CD4-positive, alpha-beta T cell treated with Interleukin-12 subunit alpha and Interleukin-12 subunit beta, for 1 hour (primary cell): ENCODE measurements around the gene RFX6.
A peak's percentile ranks its signal among the peaks of the same experiment; 100 is the strongest.

Experiments used
- DNase-seq: peaks from one replicate; pipeline ENCODE4 v3.0.0-alpha.2; 2020

The RFX6 gene

DNA sequence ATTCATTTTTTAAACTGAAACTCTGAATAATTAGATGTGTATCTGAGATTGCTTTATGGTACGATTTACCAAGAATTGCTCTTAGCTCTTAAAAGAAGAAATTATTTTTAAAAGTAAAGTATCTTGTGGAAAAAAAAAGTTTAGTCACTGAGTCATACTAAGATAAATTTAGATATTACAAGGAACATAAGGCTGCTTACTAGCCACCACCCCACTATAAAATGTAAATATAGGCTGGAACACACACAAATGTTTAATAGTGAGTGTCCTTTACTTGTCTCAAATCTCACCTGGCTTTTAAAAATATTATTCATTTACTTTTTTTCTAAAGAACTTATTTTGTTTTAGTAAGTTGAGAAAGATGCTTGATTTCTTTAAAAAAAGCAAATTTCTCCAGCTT is 17.6 kb downstream of the RFX6 start:
- no peak for DNase-seq

DNA sequence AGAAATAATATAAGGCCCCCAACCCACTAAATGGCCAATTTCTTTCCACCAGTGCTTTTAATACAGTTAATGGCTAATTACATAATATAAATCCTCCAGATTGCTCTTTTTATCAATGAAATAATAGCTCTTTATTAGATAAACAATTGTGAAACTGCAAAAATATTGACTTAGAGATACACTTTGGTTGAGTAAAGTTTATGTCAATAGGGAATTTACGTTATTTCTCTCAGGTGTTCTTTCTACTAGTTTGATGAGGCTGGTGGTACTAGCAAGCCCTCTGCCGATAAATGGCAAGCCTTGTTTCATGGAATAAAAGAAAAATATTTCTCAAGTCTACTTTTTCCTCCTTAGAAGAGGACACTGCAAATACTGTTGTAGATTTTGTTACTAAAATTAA is 18.9 kb downstream of the RFX6 start:
- DNase-seq, result no peak

DNA sequence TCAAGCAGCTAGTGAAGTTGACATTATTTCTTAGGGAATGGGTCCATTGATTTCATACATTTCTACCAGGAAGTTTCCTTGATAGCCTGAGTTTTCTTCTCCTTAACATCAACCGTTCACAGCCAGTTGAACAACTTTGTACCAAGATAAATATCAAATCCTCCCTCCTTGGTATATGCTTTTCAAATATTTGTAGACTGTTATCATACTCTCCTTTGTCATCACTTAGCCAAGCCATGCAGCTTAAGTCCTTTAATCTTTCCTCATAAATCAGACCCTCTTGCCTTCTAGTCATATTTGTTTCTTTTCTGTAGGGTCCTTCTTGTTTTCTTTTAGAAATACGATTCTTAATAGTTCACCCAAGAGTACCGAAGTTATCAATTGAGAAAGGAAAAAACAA is 25.6 kb downstream of the RFX6 start:
- no peak for DNase-seq

DNA sequence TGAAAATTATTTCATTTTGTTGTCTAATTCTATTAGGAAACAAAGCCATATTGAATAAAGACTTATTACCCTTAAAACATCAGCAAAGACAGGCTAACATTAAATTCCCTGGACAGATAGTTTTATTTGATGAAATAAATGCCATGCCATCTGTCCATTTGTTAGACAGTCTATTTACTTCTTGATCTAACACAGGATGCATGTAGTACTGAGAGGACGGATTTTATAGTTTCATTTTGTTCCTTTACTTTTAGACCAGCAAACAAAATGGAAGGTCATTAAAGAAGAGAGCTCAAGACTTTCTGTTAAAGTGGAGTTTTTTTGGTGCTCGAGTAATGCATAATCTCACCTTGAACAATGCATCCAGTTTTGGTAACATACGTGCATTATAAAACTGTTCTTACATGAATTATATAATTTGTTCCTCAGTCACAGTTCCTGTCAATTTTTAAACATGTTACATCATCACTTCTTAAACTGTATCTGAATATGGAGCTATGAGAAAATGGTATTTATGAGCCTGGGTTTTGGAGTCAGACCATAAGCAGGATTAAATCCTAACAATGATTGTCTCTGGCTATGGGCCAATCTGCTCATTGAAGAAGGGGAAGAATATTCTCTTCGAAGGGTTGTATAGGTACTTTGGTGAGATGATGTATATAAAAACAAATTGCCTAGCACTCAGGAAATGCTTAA is 46.0 kb downstream of the RFX6 start:
- no peak for DNase-seq

DNA sequence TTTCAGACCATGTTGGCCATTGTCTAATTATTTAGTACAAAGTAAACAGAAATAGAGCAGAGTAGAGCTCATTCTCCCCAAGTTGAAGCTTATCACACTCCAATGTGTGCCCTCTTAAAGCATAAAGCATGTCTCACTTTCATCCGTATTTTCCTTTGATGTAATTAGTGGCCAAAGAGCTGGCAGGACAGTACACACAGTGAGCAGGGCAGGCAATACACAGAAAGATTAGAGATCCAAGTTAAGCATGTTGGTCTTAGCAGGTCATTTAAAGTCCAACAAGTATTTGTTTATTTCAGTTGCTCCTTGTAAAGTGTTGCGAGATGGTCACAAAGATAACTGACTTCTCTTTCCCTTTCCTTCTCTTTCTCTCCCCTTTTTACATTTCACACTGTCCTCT is 47.2 kb downstream of the RFX6 start:
- DNase-seq, result no peak

DNA sequence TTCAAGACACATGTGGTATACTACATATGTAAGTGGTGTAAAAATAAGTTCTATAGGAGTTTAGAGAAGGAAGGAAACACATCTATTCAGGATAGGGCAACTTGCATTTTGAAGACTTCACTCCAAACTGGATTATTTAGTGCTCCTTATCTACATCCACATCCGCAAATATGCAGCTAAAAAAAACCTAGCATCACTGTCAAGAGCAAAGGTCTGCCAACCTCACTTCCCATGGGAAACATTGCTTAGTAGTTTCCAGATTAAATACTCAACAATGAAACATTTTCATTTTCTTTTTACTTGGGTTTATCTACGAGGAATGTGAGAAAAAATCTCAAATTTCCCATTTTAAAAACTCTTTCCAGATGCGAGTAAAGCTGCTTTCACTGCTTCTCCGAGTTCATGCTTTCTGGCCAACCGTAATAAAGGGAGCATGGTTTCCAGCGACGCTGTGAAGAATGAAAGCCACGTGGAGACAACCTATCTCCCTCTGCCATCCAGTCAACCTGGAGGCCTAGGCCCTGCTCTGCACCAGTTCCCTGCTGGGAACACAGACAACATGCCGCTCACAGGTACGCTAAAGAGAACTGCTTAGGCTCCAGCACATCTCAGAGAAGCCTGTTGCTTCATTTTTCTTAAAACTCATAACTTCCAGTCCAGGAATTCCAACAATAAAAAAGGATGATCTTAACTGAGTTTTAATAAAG is 48.2 kb downstream of the RFX6 start:
- no peak for DNase-seq

DNA sequence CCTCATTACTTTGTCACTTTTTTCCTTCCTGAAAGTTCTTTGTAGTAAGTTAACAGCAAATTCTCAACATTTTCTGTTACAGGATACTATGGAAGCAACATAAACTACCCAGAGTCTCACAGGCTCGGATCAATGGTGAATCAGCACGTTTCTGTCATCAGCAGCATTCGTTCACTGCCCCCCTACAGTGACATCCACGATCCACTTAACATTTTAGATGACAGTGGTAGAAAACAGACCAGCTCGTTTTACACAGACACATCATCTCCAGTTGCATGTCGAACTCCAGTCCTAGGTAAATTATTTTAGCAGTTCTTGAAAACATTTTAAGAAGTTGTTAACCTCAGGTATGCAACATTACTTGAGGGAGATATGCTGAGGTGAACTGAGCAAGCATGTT is 51.6 kb downstream of the RFX6 start:
- no peak for DNase-seq

DNA sequence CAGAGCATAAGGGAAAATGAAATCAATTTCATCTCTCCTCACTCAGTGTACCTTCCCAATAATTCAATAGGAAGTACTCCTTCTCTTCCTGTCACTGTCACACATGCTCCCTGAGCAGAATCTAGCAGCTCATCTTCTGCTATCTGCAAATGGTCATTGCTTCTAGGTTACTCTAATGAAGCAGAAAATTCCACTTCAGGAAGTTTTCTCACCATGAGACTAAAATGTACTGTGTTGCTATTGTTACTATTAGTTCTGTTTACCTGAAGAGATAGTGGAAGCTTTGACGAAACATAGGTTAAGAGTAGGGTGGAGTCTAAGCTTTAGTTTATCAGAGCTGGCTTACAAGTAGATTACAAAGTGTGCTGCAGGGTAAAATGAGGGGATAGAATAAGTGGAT is 52.8 kb downstream of the RFX6 start:
- no peak for DNase-seq

DNA sequence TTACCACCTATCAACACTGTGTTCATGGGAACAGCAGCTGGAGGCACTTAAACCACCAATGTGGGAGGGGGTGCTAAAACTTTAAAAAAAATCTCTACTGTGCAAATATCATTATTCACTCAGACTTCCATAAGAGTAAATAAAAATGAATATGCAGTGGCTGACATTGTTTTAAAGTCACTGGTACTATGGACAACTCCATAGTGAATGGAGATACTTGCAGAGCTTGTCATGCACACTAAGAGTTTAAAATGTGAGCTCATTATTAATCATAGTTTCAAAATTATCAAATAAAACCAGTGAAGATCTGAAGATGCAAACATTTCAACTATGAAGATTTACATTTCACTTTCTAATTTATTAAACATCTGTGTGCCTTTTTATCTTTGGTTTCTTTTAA is 54.4 kb downstream of the RFX6 start:
- DNase-seq, result no peak

DNA sequence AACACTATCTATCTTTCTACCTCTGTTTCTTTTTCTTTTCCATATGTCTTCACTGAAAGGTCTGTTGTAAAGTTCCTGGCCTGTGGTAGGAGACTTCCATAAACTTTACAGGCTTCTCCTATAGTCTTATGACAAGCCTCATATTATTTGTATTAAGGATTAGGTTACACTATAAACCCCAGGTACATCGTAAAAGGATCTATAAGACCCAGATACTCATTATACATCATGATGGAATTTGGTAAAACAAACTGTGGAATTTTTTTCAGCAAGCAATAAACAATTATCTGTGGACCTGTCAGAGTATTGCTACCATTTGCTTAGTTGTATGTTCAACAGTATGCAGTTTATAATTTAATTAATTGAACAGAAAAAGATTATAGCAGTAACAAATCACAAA is 55.5 kb downstream of the RFX6 start:
- DNase-seq, result no peak

DNA sequence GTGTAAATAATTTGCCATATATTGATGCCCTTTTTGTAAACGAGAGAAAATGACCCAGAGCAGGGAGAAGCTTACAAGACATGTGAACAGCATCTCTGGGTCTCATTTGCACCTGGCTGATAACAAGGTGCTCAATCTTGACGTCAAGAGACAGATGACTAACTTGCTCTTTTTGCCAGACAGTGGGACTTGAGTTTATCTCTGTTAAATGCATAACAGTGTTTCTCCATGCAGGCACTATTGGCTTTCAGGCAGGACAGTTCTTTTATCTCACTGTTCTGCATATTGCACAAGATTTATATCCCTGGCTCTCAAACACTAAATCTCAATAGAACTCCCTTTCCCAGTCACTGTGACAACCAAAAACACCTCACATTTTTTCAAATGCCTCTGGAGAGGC is 56.4 kb downstream of the RFX6 start:
- DNase-seq, result no peak

DNA sequence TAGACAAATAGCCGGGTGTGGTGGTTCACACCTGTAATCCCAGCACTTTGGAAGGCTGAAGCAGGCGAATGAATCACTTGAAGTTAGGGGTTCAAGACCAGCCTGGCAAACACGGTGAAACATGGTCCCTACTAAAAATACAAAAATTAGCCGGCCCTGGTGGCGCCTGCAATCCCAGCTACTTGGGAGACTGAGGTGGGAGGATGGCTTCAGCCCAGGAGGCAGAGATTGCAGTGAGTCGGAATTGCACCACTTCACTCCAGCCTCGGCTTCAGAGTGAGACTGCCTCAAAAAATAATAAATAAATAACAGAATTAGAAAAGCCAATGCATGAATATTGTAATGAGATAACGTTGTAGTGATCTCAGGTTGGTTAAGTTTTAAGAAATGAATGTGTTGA is 61.3 kb downstream of the RFX6 start:
- DNase-seq, result no peak

DNA sequence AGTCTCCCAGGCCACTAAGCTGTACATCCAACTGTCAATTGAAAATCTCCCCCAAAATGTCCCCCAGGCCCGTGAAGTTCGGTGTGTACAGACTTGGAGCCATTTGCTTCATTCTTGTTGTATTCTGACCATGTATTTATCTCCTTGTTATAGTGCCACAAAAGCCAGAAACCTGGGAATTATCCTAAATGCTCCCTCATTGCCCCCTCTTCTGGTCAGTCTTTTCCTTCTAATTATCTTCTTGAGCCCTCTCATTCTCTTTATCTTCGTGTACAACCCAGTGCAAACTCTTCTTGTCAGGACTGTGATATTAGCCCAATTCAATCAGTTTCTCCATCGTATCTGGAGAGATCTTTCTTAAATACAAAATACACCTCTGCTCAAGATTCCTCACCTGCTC is 64.7 kb downstream of the RFX6 start:
- no peak for DNase-seq

DNA sequence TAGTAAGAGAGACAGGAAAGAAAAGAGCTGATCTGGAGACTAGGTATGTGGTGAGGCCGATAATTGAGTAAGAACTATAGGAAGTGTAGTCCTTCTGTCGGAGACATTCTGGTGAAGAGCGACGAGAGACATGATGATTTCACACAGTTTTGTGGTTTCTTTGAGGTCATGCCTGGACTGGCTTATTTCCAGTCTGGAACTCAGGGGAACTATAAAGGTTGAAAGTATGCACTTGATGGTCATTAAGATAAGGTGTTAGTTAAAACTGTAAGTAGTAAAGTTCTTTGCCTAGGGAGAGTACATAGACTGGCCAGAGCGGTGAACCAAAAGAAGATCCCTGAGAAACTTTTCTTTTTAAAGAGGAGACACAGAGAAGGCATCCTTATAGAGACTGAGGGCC is 68.8 kb downstream of the RFX6 start:
- DNase-seq, result no peak

DNA sequence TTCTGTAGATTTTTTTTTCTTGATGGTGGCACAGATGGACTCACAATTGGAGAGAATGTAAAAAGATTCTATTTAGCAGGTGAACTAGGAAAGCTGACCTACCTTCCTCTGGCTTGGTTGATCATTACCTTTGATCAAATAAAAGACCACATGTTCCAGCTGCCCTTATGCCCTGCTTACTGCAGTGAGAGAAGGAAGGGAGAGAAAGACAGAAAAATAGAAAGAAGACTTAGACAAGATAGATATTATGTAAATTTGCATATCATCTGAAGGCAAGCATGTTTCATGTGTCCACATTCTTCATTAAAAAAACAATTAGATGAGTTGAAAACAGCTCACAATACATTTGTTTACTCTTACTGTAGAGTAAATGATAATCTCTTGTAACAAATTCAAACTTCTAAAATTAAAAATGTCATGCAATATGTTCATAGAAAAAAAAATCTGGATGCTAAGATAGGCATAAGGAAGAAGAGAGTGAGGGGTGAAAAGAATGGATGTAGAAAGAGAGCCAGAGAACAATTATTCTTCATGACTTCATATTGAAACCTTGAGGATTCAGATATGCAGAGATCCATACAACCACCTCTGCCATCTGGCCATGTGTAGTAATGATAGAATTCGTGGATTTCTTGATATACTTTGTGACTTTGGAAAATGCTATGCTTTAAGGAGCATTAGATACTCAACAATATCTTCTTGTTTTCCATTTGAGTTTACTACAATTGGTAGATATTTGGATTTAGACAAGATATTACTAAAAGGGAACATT is 71.7 kb downstream of the RFX6 start:
- no peak for DNase-seq

DNA sequence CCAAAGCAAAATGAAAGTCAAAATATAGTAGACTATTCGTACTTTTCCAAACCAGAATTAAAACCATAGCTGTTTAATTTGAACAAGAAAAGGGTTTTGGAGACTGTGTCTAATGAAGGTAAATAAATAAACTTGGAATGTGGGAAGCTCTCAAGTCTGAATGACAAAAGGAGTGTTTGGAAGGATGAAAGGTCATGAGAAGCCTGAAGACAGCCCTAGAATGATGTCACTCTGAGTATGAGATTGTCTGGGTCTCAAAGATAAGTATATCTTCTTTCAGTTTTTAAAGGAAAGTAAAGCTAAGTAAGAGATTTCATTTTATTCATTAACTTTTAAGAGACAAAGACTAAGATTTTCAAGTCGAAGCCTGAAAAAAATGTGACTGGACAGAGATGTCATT is 72.9 kb downstream of the RFX6 start:
- DNase-seq, result no peak

DNA sequence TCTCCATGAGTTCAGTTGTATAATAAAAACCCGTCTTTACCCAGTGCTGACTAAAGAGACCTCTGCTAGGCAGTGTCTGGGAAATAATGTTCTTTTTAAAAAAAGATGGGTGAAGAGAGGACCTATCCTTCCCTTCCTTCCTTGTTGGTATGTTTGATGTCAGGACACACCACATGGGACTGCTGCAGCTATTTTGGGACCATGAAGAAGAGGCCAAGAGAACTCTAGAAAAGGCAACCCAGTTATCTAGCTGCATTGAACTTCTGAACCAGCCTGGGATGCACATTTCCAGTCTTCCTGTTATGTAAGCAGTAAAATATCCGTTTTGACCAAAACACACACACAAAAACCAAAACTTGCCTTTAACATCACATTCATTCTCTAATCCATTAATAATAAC is 77.3 kb downstream of the RFX6 start:
- DNase-seq, result no peak

DNA sequence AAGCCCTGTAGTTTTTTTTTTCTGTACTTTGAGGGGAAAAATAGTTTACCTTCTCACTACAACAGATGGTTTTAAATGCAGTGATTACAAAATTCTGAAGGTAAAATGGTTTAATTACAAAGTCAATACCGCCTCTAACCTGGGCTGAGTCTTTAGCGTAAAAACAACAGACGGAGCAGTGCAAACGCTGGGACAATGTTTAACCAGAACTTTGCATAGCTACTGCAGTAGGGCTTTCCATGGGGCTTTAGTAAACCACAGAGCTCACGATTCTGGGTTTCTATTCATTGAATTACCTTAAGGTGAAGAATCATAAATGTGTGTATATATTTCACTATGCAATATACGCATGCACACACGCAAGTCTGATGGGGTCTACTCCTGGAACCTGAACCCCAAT is 77.9 kb downstream of the RFX6 start:
- DNase-seq, result no peak

DNA sequence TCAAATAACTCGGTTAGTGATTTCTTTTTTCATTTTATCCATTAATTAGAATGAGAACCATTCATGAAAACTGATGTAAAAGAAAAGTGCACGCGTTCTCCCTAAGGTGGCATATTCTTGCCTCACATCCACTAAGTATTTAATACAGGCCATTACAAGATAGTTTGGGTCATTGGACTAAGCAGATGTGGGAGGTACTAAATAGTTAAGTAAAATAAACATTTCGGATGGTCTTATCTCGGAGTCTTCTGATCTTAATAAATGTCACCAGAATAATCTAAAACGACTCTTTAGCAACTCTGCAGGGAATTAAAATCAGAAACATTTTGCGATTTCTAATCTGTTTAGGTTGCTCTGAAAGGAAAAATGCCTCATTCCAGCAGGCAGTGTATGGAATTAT is 78.7 kb downstream of the RFX6 start:
- DNase-seq, result no peak

DNA sequence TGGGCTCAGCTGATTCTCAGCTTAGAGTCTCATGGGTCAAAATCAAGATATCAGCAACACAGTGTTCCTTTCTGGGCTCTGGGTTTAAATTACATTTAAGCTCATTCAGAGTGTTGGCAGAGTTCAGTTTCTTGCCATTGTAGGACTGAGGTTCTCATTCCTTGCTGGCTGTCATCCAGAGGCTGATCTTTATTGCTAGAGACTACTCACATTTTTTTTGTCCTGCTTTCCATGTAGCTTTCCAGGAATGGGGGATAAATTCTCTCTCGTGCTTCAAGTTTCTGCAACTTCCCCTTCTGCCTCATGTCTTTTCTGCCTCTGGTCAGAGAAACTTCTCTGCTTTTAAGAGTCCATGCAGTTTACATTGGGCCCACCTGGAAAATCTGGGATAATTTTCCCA is 86.9 kb downstream of the RFX6 start:
- DNase-seq, result no peak

DNA sequence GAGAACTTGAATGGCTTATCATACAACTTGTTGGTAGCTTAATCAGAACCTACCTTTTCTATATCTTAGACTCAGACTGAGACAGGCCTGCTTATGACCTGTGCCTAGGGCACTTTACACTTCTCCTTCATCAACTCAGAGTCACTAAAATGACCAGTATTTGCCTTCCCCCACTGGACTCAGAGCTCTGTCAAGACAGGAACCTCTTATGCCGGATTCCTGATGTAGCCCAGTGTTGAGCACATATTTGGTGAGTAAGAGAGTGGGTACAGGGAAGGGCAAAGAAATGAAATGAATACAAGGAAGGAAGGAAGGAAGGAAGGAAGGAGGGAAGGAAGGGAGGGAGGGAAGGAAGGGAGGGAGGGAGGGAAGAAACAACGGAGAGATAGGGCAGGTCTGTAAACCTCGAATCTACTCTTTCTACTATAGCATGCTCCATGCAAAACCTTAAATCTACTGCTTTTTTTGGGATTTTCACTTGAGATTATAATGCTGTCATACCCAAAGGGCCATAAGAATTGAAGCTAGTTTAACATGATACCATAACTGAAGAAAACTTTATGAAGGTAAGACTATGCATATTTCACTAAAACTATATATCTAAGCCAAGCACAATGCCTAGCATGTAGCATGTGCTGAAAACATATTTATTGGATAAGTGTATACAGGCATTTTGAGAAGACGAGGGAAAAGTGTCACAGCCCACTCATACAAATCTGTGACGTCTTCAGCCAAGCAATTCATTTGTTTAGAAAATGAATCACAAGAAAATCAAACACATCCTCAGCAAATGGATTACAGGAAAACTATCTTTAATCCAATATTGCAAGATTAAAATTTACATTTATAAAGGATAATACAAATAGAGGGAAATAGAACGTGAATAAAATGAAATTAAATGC is 89.9 kb downstream of the RFX6 start:
- DNase-seq, result no peak

DNA sequence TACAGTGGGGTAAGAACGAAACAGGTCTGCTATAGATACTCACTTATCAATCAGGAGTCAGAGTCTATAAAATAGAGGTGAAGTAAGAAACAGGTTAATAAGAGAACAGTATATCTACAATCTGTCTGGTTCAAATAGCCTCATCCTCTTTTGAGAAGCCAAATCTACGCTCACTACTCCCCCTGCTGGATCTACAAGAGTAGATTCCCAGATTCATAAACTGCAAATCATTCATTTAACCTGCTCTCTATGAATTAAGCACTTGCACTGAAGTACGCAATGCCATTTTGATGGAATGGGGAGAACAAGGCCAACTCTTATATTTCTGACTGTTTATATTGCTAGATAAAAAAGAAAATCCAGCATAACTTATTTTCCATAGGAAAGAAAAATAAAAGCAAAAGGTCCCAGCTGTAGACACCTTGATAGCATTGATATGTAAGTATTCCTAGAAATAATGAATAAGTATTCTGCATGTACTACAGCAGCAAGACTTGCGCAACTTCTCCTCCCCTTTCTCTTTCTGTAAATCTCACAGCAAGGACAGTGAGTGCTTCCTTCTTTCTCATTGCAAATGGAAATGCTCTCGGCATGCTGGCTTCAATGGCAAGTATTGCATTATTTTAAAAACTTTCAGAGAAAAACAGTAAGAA is 92.3 kb downstream of the RFX6 start:
- DNase-seq, result peak; percentile 24

DNA sequence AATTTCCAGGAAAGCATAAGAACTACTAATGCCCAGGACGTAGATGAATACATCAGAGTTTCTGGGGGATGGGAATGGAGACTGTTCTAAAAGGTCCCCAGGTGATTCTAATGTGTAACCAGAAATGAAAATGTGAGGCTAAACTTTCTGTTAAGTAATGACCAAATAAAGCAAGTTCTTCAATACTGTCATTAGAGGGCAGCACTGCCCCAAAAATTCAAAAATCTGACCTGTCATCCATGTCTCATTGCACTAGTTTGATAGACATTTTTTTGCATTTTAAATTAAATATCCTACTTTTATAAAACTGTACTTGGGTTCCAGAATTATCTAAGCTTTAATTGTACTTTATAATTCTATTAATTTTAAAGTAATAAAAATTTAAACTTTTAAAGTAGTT is 94.9 kb downstream of the RFX6 start:
- DNase-seq, result peak; percentile 18
